DMS 273 treated with DMSO at 0.1 percent for 48 hours (cell line): ENCODE data around the gene SRD5A1.
"Not testable (repeated sequence)": the region's sequence is repeated elsewhere in the genome, so short reads cannot be mapped to it uniquely, and the experiment has no call there.

ENCODE experiments used
- DNase-seq: peaks from one replicate; lab custom pipeline; 2025; lab: John Stamatoyannopoulos, UW

SRD5A1 gene

DNA sequence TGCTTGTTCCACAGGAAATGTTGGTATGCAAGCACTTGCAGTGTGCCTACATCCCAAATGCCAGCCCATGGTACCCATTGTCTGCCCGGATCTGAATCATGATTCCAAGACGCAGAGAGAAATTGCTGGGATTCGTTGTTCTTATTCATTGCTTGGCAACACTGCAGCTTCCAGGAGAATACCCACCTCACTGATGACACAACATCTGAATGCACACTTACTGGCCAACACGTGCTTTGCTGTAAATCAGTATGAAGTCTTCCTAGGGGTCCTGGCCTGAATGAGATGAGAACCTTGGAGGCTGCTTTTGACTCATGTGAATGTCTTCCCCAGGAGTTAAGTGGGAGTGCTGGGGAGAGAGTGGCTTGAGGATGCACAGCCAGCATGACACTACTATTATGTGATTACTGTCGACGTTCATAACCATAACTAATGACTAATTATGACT lies 11.6 kb downstream of the SRD5A1 start:
- no peak for DNase-seq

DNA sequence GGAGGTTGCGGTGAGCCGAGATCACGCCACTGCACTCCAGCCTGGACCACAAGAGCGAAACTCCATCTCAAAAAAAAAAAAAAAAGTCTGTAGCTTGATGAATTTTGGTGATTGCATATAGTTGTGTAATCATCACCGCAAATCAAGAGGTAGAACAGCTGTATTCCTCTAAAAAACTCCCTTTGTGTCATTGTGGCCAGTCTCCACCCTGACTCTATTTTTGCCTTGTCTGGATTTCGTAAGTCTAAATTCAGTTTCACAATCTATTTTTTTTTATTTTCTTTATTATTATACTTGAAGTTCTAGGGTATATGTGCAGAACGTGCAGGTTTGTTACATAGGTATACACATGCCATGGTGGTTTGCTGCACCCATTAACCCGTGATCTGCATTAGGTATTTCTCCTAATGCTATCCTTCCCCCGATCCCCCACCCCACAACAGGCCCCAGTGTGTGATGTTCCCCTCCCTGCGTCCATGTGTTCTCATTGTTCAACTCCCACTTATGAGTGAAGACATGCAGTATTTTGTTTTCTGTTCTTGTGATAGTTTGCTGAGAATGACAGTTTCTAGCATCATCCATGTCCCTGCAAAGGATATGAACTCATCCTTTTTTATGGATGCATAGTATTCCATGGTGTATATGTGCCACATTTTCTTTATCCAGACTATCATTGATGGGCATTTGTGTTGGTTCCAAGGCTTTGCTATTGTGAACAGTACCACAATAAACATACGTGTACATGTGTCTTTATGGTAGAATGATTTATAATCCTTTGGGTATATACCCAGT lies 12.5 kb downstream of the SRD5A1 start:
- not testable (repeated sequence) for DNase-seq

- DNase-seq = no peak
These were observed 15.9 kb downstream of the SRD5A1 start for GRCh38 chr5:6649186-6649585.

DNA sequence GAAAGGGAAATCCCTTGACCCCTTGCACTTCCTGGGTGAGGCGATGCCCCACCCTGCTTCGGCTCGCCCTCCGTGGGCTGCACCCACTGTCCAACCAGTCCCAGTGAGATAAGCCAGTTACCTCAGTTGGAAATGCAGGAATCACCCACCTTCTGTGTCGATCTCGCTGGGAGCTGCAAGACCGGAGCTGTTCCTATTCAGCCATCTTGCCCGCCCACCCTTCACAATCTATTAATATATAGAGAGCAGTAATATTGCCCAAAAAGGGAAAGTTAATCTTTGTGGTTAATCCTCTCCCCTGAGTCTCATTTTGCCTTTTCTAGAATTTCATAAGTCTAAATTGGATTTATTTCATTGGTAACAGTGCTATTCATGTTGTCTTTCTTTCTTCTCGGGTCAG lies 16.4 kb downstream of the SRD5A1 start:
- no peak for DNase-seq

- no peak for DNase-seq
These were observed 18.8 kb downstream of the SRD5A1 start for GRCh38 chr5:6652025-6652424.

DNA sequence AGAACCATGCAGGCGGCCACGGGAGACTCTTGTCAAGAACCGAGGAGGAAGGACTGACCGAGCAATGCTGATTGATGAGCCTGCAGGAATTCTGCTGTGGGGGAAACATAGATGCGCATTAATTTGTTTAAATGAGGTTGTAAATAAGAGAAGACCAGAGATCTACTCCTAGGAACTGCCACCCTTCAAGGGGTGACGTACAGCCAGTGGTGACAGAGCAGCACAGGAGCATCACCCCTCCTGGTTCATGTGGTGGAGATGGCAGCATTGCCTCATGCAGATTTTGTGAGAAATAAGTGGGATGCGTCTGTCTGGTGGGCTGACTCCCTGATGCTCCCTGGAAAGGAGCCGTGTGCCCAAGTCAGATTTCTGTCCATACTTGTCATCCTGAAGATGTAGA lies 22.2 kb downstream of the SRD5A1 start:
- DNase-seq = no peak

- DNase-seq = no peak
These were observed 23.4 kb downstream of the SRD5A1 start for GRCh38 chr5:6656680-6657079.

DNA sequence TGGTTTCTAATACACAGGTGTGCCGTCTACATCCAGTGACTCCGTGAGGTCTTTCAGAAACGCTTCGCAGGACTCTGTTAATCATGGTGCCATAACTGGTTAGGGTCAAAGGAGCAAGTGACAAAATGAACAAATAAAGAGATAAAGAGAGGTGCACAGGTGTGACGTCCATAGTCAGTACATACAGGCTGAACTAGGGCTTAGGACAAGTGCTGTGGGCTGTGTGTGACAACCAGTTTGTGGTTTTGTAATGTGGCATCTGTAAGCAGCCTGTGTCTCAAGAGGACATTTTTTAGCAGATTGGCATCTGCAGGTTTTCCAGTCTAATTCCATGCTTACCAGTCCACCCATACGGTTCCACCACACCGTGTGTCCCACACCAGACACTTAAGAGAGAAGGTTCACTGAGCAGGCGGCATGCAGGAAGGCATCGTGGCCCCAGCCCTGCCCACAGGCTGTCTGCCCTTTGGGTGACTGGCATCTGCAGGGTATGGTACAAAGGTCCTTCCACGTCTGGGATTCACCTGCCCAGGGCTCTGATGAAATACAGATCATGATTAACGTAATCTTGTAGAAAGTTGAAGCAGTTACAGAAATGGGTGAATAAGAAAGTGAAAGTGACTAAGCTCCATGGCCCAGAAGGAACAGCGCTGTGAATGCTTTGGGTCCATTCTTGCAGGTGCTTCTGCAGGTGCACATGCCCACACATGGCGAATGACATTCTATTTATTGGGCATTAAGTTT lies 26.9 kb downstream of the SRD5A1 start:
- DNase-seq = no peak

- DNase-seq = no peak
These were observed 27.4 kb downstream of the SRD5A1 start for GRCh38 chr5:6660688-6661087.

- no peak for DNase-seq
These were observed 33.5 kb downstream of the SRD5A1 start for GRCh38 chr5:6666762-6667161.

GRCh38 chr5:6667648-6668047 lies 34.4 kb downstream of the SRD5A1 start:
- no peak for DNase-seq

DNA sequence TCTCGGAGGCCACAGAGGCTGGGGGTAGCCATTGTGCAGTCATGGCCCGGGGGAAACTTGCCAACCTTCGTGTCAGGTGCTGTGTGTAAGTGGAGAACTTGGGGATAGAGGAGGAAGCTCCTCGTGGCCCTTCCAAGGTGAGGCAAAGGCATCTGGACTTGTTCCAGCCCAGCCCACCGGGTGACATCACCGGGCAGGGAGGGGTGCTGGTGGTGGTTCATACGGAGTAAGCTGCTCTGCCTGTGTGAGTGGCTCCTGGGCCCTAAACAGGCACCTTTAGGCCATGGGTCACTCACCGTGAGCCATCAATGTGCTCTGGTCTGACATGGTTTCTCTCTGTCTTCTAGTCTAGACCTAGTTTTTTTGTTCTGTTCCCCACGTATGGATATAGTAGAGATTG lies 35.5 kb downstream of the SRD5A1 start:
- DNase-seq = not testable (repeated sequence)

GRCh38 chr5:6673031-6673430 lies 39.8 kb downstream of the SRD5A1 start:
- DNase-seq = no peak

GRCh38 chr5:6673963-6674362 lies 40.7 kb downstream of the SRD5A1 start:
- no peak for DNase-seq

GRCh38 chr5:6674421-6674820 lies 41.2 kb downstream of the SRD5A1 start:
- DNase-seq = no peak

GRCh38 chr5:6674886-6675285 lies 41.6 kb downstream of the SRD5A1 start:
- DNase-seq = no peak

GRCh38 chr5:6675784-6676491 lies 42.7 kb downstream of the SRD5A1 start:
- no peak for DNase-seq

DNA sequence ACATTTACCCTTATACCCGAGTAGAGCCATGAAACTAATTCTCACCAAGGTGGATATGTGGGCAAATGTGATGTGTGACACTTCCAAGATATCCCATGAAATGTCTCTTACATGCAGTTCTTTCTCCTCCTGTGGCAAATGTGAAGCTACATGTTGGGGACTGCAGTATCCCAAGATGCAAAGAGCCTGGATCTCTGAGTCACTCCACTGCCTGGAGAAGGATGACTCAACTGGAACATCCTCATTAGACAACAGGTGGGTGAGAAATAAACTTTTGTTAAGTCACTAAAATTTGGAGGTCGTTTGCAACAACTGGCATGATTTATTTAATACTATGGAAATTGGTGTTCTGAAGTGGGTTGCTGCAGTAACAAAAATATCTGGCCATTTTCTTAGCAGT lies 43.5 kb downstream of the SRD5A1 start:
- DNase-seq = no peak

- no peak for DNase-seq
These were observed 45.1 kb downstream of the SRD5A1 start for GRCh38 chr5:6678385-6678784.

GRCh38 chr5:6680922-6681321 lies 47.7 kb downstream of the SRD5A1 start:
- no peak for DNase-seq

GRCh38 chr5:6681682-6682081 lies 48.4 kb downstream of the SRD5A1 start:
- no peak for DNase-seq

GRCh38 chr5:6682239-6682638 lies 49.0 kb downstream of the SRD5A1 start:
- no peak for DNase-seq

DNA sequence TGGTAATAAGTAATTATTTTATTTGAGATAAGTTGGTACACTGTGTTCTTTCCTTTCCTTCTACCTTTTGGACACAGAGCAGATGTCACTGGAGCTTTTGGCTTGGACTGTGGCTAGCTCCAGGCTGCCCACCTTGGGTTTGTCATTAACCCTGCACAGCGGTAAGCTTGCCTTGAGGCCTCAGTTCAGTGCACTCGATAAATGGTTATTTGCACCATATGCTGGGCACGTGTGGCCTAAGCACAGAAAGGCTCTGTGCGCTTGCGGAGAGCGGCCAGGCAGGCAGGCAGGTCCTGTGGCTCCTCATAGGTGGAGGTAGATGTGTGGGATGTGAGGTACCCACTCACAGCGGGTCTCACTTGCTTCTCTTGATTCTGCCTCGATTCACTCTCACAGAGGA lies 50.0 kb downstream of the SRD5A1 start:
- no peak for DNase-seq
